Hematopoietic multipotent progenitor cell treated with erythropoietin and hydrocortisone succinate and interleukin-3 and kit ligand, for 6 days (in vitro differentiated cells): Measurements from ENCODE around the gene SQOR.

Experiments used
- DNase-seq: peaks from one replicate; pipeline ENCODE4 v3.0.0-alpha.2; 2015

Gene SQOR

GRCh38 chr15:45634432-45635190 lies at the start of gene SQOR:
SQOR (plus strand) TSS chr15:45635029; CDS start chr15:45658924, 23,895 bp downstream.
- peak; percentile 82 for DNase-seq

- DNase-seq, result no peak
Measured at GRCh38 chr15:45585069-45585791, 49.6 kb upstream of the SQOR start.

GRCh38 chr15:45586125-45586524 lies 48.7 kb upstream of the SQOR start:
- no peak for DNase-seq

GRCh38 chr15:45586601-45587094 lies 48.2 kb upstream of the SQOR start:
- DNase-seq, result peak; percentile 38

GRCh38 chr15:45587095-45587862 lies 47.5 kb upstream of the SQOR start, which contains the start of gene BLOC1S6:
BLOC1S6 (plus strand) TSS chr15:45587379; CDS start chr15:45587444, 65 bp downstream.
- DNase-seq, result peak; percentile 97

GRCh38 chr15:45587863-45588170 lies 47.0 kb upstream of the SQOR start:
- DNase-seq, result no peak

- DNase-seq, result no peak
Measured at GRCh38 chr15:45588219-45588875, 46.5 kb upstream of the SQOR start.

GRCh38 chr15:45589256-45589655 lies 45.6 kb upstream of the SQOR start:
- DNase-seq, result no peak

- no peak for DNase-seq
Measured at GRCh38 chr15:45594319-45594718, 40.5 kb upstream of the SQOR start.

- DNase-seq, result no peak
Measured at GRCh38 chr15:45594835-45595530, 39.8 kb upstream of the SQOR start.

- no peak for DNase-seq
Measured at GRCh38 chr15:45603881-45604280, 30.9 kb upstream of the SQOR start.

GRCh38 chr15:45604326-45604725 lies 30.5 kb upstream of the SQOR start:
- no peak for DNase-seq

- no peak for DNase-seq
Measured at GRCh38 chr15:45606413-45606812, 28.4 kb upstream of the SQOR start.

GRCh38 chr15:45606841-45607240 lies 28.0 kb upstream of the SQOR start:
- no peak for DNase-seq

GRCh38 chr15:45611305-45611704 lies 23.5 kb upstream of the SQOR start:
- peak; percentile 75 for DNase-seq

GRCh38 chr15:45612790-45613415 lies 21.9 kb upstream of the SQOR start:
- DNase-seq, result no peak

GRCh38 chr15:45616901-45617323 lies 17.9 kb upstream of the SQOR start:
- DNase-seq, result no peak

GRCh38 chr15:45618813-45619212 lies 16.0 kb upstream of the SQOR start:
- DNase-seq, result peak; percentile 56

GRCh38 chr15:45628136-45628535 lies 6.7 kb upstream of the SQOR start:
- DNase-seq, result no peak

GRCh38 chr15:45630917-45631691 lies 3.7 kb upstream of the SQOR start:
- no peak for DNase-seq

GRCh38 chr15:45631776-45632175 lies 3.1 kb upstream of the SQOR start:
- DNase-seq, result no peak
